HEK293 (cell line): Measurements from ENCODE around the gene COX20.

Source experiments
- KLF1 ChIP-seq: fragments of 450-650 bp; formaldehyde crosslinking; IDR thresholded peaks from 2 replicates; pipeline ENCODE4 v1.5.1; 2016; ENCODE audit warnings: missing biosample characterization, missing genetic modification characterization
- KLF8 ChIP-seq: fragments of 450-650 bp; formaldehyde crosslinking; IDR thresholded peaks from 2 replicates; pipeline ENCODE4 v1.5.1; 2016; ENCODE audit warnings: missing biosample characterization, missing genetic modification characterization
- MYNN ChIP-seq: fragments of 450-650 bp; formaldehyde crosslinking; IDR thresholded peaks from 2 replicates; pipeline ENCODE4 v1.5.1; 2016; ENCODE audit warnings: missing biosample characterization, missing genetic modification characterization, borderline replicate concordance
- MZF1 ChIP-seq: fragments of 450-650 bp; formaldehyde crosslinking; IDR thresholded peaks from 2 replicates; pipeline ENCODE4 v1.5.1; 2017; ENCODE audit warnings: missing biosample characterization, missing genetic modification characterization, borderline replicate concordance
- OSR2 ChIP-seq: fragments of 450-650 bp; formaldehyde crosslinking; IDR thresholded peaks from 2 replicates; pipeline ENCODE4 v1.5.1; 2016; ENCODE audit warnings: missing biosample characterization, missing genetic modification characterization
- OVOL3 ChIP-seq: fragments of 450-650 bp; formaldehyde crosslinking; IDR thresholded peaks from 2 replicates; pipeline ENCODE4 v1.5.1; 2016; ENCODE audit warnings: missing biosample characterization, missing genetic modification characterization
- SALL2 ChIP-seq: fragments of 450-650 bp; formaldehyde crosslinking; IDR thresholded peaks from 2 replicates; pipeline ENCODE4 v1.5.0; 2017; ENCODE audit warnings: missing biosample characterization, mild to moderate bottlenecking, missing genetic modification characterization, borderline replicate concordance
- ZBTB1 ChIP-seq: fragments of 450-650 bp; formaldehyde crosslinking; IDR thresholded peaks from 2 replicates; pipeline ENCODE4 v1.5.1; 2016; ENCODE audit warnings: missing biosample characterization, missing genetic modification characterization
- ZFP37 ChIP-seq: fragments of 450-650 bp; formaldehyde crosslinking; IDR thresholded peaks from 2 replicates; pipeline ENCODE4 v1.5.1; 2016; ENCODE audit warnings: missing biosample characterization, missing genetic modification characterization
- ZFP41 ChIP-seq: fragments of 450-650 bp; formaldehyde crosslinking; IDR thresholded peaks from 2 replicates; pipeline ENCODE4 v1.5.1; 2016; ENCODE audit warnings: missing biosample characterization, missing genetic modification characterization, borderline replicate concordance
- ZFP69B ChIP-seq: fragments of 450-650 bp; formaldehyde crosslinking; IDR thresholded peaks from 2 replicates; pipeline ENCODE4 v1.5.1; 2016; ENCODE audit warnings: missing biosample characterization, missing genetic modification characterization
- ZNF174 ChIP-seq: fragments of 450-650 bp; formaldehyde crosslinking; IDR thresholded peaks from 2 replicates; pipeline ENCODE4 v1.5.0; 2017; ENCODE audit warnings: missing biosample characterization, mild to moderate bottlenecking, missing genetic modification characterization
- ZNF19 ChIP-seq: fragments of 450-650 bp; formaldehyde crosslinking; IDR thresholded peaks from 2 replicates; pipeline ENCODE4; 2016; ENCODE audit warnings: missing biosample characterization, missing genetic modification characterization, low read depth
- ZNF202 ChIP-seq: fragments of 450-650 bp; formaldehyde crosslinking; IDR thresholded peaks from 2 replicates; pipeline ENCODE4 v1.5.1; 2016; ENCODE audit warnings: missing biosample characterization, missing genetic modification characterization, borderline replicate concordance
- ZNF292 ChIP-seq: fragments of 450-650 bp; formaldehyde crosslinking; IDR thresholded peaks from 2 replicates; pipeline ENCODE4 v1.5.1; 2016; ENCODE audit warnings: low read depth, missing biosample characterization, missing genetic modification characterization, borderline replicate concordance
- ZNF416 ChIP-seq: fragments of 450-650 bp; formaldehyde crosslinking; IDR thresholded peaks from 2 replicates; pipeline ENCODE4 v1.5.1; 2016; ENCODE audit warnings: missing biosample characterization, missing genetic modification characterization
- ZNF48 ChIP-seq: fragments of 450-650 bp; formaldehyde crosslinking; IDR thresholded peaks from 2 replicates; pipeline ENCODE4 v1.5.1; 2016; ENCODE audit warnings: missing biosample characterization, missing genetic modification characterization
- ZNF514 ChIP-seq: fragments of 450-650 bp; formaldehyde crosslinking; IDR thresholded peaks from 2 replicates; pipeline ENCODE4 v1.5.1; 2016; ENCODE audit warnings: missing biosample characterization, missing genetic modification characterization
- ZNF530 ChIP-seq: fragments of 450-650 bp; formaldehyde crosslinking; IDR thresholded peaks from 2 replicates; pipeline ENCODE4 v1.5.1; 2016; ENCODE audit warnings: low read depth, missing biosample characterization, missing genetic modification characterization
- ZNF624 ChIP-seq: fragments of 450-650 bp; formaldehyde crosslinking; IDR thresholded peaks from 2 replicates; pipeline ENCODE4 v1.5.1; 2017; ENCODE audit warnings: missing biosample characterization, missing genetic modification characterization
- ZNF626 ChIP-seq: fragments of 450-650 bp; sonication (Bioruptor Pico); formaldehyde crosslinking; IDR thresholded peaks from 2 replicates; pipeline ENCODE4 v1.5.1; 2018; ENCODE audit warnings: missing biosample characterization, missing genetic modification characterization, inconsistent platforms
- ZNF629 ChIP-seq: fragments of 450-650 bp; formaldehyde crosslinking; IDR thresholded peaks from 2 replicates; pipeline ENCODE4 v1.5.1; 2017; ENCODE audit warnings: missing biosample characterization, missing genetic modification characterization
- ZNF776 ChIP-seq: fragments of 450-650 bp; formaldehyde crosslinking; IDR thresholded peaks from 2 replicates; pipeline ENCODE4 v1.5.0; 2017; ENCODE audit warnings: missing biosample characterization, missing genetic modification characterization, borderline replicate concordance
- ZNF792 ChIP-seq: fragments of 450-650 bp; formaldehyde crosslinking; IDR thresholded peaks from 2 replicates; pipeline ENCODE4 v1.5.1; 2016; ENCODE audit warnings: missing biosample characterization, missing genetic modification characterization
- ZNF830 ChIP-seq: fragments of 450-650 bp; IDR thresholded peaks from 2 replicates; pipeline ENCODE4 v1.5.0; 2018; ENCODE audit warnings: missing biosample characterization, missing genetic modification characterization, low read depth, mild to moderate bottlenecking, moderate library complexity
- ZNF837 ChIP-seq: fragments of 450-650 bp; formaldehyde crosslinking; IDR thresholded peaks from 2 replicates; pipeline ENCODE4 v1.5.1; 2016; ENCODE audit warnings: missing biosample characterization, missing genetic modification characterization
- TF ChIP-seq, protein P1 (sequence below): fragments of 450-650 bp; formaldehyde crosslinking; IDR thresholded peaks from 2 replicates; pipeline ENCODE4 v1.5.1; 2016; ENCODE audit warnings: missing biosample characterization, missing genetic modification characterization
- TF ChIP-seq, protein P2 (sequence below): fragments of 450-650 bp; formaldehyde crosslinking; IDR thresholded peaks from 2 replicates; pipeline ENCODE4 v1.5.1; 2016; ENCODE audit warnings: missing biosample characterization, missing genetic modification characterization
- TF ChIP-seq, protein P3 (sequence below): fragments of 450-650 bp; IDR thresholded peaks from 2 replicates; pipeline ENCODE4 v1.5.1; 2018; ENCODE audit warnings: missing biosample characterization, missing genetic modification characterization
- TF ChIP-seq, protein P4 (sequence below): fragments of 450-650 bp; formaldehyde crosslinking; IDR thresholded peaks from 2 replicates; pipeline ENCODE4 v1.5.1; 2017; ENCODE audit warnings: missing biosample characterization, missing genetic modification characterization
- TF ChIP-seq, protein P5 (sequence below): fragments of 450-650 bp; IDR thresholded peaks from 2 replicates; pipeline ENCODE4 v1.5.1; 2018; ENCODE audit warnings: missing biosample characterization, mild to moderate bottlenecking, missing genetic modification characterization

The COX20 gene

DNA sequence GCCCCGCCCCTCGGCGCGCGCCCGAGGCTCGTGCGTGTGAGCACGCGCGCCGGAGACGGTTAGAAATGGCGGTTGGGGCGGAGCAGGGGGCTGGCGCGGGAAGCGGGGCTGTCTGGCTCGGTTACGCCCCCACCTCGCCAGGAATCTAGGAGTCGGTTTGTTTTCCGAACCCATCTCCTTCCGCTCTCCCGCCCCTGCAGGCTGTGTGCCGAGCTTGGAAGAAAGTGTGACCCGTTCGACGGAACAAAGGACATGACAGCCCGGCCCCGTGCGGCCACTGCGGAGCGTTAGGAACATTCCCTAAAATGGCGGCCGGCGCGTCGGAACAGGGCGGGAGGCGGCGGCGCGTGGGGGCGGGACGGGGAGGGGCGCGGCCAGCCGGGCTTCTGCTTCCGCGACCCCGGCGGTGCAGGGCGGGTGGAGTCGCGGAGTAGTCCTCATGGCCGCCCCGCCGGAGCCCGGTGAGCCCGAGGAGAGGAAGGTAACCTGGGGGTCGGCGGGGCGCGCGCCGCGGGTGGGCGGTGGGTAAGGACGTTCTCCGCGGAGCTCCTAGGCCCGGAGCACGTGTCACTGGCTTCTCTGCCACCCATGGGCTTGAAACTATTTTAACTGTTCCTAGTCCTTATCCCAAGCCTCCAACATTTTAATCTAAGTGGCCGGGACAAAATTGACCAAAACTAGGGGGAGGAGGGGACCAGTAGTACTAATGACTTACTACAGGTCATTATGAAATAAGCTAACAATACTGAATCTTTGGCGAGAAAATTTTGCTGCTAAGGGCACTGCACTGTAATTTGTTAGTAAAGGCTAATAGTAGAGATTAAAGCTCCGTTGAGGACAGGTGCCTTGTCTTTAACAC is at the start of gene COX20 (continued):
- no peak for TF ChIP-seq SALL2 (tag by site-specific recombination)
- TF ChIP-seq ZNF514 (tag by site-specific recombination): no peak
- TF ChIP-seq ZNF48: no peak
- peak; percentile 50; the same call in 1 of the 2 replicates for TF ChIP-seq MZF1 (tag by site-specific recombination)
- no peak for TF ChIP-seq ZNF202 (tag by site-specific recombination)
- peak; percentile 95 for TF ChIP-seq OVOL3 (tag by site-specific recombination)
- 0 out of 2 replicates have a peak, but pooled peaks have one; percentile 40 for TF ChIP-seq ZNF624
- TF ChIP-seq ZNF416: no peak
- TF ChIP-seq ZBTB1 (tag by site-specific recombination): no peak
- TF ChIP-seq, protein P1, sequence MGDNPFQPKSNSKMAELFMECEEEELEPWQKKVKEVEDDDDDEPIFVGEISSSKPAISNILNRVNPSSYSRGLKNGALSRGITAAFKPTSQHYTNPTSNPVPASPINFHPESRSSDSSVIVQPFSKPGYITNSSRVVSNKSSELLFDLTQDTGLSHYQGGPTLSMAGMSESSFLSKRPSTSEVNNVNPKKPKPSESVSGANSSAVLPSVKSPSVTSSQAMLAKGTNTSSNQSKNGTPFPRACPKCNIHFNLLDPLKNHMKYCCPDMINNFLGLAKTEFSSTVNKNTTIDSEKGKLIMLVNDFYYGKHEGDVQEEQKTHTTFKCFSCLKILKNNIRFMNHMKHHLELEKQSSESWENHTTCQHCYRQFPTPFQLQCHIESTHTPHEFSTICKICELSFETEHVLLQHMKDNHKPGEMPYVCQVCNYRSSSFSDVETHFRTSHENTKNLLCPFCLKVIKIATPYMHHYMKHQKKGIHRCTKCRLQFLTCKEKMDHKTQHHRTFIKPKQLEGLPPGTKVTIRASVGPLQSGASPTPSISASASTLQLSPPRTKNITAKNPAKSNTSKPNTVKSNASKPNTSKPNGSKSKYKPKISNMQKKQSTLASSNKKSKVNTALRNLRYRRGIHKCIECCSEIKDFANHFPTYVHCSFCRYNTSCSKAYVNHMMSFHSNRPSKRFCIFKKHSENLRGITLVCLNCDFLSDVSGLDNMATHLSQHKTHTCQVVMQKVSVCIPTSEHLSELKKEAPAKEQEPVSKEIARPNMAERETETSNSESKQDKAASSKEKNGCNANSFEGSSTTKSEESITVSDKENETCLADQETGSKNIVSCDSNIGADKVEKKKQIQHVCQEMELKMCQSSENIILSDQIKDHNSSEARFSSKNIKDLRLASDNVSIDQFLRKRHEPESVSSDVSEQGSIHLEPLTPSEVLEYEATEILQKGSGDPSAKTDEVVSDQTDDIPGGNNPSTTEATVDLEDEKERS (tag by site-specific recombination): no peak
- peak; percentile 98 for TF ChIP-seq KLF8
- TF ChIP-seq, protein P2, sequence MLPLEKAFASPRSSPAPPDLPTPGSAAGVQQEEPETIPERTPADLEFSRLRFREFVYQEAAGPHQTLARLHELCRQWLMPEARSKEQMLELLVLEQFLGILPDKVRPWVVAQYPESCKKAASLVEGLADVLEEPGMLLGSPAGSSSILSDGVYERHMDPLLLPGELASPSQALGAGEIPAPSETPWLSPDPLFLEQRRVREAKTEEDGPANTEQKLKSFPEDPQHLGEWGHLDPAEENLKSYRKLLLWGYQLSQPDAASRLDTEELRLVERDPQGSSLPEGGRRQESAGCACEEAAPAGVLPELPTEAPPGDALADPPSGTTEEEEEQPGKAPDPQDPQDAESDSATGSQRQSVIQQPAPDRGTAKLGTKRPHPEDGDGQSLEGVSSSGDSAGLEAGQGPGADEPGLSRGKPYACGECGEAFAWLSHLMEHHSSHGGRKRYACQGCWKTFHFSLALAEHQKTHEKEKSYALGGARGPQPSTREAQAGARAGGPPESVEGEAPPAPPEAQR (tag by site-specific recombination): no peak
- TF ChIP-seq, protein P3, sequence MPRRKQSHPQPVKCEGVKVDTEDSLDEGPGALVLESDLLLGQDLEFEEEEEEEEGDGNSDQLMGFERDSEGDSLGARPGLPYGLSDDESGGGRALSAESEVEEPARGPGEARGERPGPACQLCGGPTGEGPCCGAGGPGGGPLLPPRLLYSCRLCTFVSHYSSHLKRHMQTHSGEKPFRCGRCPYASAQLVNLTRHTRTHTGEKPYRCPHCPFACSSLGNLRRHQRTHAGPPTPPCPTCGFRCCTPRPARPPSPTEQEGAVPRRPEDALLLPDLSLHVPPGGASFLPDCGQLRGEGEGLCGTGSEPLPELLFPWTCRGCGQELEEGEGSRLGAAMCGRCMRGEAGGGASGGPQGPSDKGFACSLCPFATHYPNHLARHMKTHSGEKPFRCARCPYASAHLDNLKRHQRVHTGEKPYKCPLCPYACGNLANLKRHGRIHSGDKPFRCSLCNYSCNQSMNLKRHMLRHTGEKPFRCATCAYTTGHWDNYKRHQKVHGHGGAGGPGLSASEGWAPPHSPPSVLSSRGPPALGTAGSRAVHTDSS (tag by site-specific recombination): 0 out of 2 replicates have a peak, but pooled peaks have one; percentile 48
- no peak for TF ChIP-seq ZFP41 (tag by site-specific recombination)
- TF ChIP-seq ZNF629 (tag by site-specific recombination): peak; percentile 54; the same call in 1 of the 2 replicates
- TF ChIP-seq, protein P4, sequence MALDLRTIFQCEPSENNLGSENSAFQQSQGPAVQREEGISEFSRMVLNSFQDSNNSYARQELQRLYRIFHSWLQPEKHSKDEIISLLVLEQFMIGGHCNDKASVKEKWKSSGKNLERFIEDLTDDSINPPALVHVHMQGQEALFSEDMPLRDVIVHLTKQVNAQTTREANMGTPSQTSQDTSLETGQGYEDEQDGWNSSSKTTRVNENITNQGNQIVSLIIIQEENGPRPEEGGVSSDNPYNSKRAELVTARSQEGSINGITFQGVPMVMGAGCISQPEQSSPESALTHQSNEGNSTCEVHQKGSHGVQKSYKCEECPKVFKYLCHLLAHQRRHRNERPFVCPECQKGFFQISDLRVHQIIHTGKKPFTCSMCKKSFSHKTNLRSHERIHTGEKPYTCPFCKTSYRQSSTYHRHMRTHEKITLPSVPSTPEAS (tag by site-specific recombination): peak; percentile 24; the same call in 1 of the 2 replicates
- TF ChIP-seq ZFP37 (tag by site-specific recombination): peak; percentile 70
- no peak for TF ChIP-seq ZNF292 (tag by site-specific recombination)
- TF ChIP-seq, protein P5, sequence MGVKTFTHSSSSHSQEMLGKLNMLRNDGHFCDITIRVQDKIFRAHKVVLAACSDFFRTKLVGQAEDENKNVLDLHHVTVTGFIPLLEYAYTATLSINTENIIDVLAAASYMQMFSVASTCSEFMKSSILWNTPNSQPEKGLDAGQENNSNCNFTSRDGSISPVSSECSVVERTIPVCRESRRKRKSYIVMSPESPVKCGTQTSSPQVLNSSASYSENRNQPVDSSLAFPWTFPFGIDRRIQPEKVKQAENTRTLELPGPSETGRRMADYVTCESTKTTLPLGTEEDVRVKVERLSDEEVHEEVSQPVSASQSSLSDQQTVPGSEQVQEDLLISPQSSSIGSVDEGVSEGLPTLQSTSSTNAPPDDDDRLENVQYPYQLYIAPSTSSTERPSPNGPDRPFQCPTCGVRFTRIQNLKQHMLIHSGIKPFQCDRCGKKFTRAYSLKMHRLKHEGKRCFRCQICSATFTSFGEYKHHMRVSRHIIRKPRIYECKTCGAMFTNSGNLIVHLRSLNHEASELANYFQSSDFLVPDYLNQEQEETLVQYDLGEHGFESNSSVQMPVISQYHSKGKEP (tag by site-specific recombination): no peak; the same call in 1 of the 2 replicates
- no peak for TF ChIP-seq ZNF792 (tag by site-specific recombination)
- TF ChIP-seq ZNF530: no peak
- no peak for TF ChIP-seq ZNF626
- TF ChIP-seq ZNF776 (tag by site-specific recombination): no peak
- TF ChIP-seq OSR2 (tag by site-specific recombination): peak; percentile 45
- no peak for TF ChIP-seq ZNF174 (tag by site-specific recombination)
- TF ChIP-seq ZNF830: no peak
- peak; percentile 85 for TF ChIP-seq ZNF837 (tag by site-specific recombination)
- TF ChIP-seq ZFP69B (tag by site-specific recombination): peak; percentile 88; the same call in 1 of the 2 replicates
- 0 out of 2 replicates have a peak, but pooled peaks have one; percentile 19 for TF ChIP-seq MYNN
- peak; percentile 93 for TF ChIP-seq KLF1 (tag by site-specific recombination)
- TF ChIP-seq ZNF19 (tag by site-specific recombination): no peak
